Measurements from ENCODE around the gene ITCH. TPM values are rescaled to one million over a fixed set of nuclear protein-coding genes. Genes with fewer than 3 reads are reported as not detected.
"Not testable (repeated sequence)": the region's sequence is repeated elsewhere in the genome, so short reads cannot be mapped to it uniquely, and the experiment has no call there.

The ITCH gene
- polyA plus RNA-seq, 3 donors: 13.3 to 26.6 (median 19.9) TPM

GRCh38 chr20:34516247-34517113 is 153.4 kb downstream of the ITCH start, which contains the start of gene DYNLRB1:
DYNLRB1 (plus strand) TSS chr20:34516422; CDS start chr20:34516459, 37 bp downstream.
- Histone ChIP-seq H3K27me3 (ENCODE audit: control insufficient read depth in 2 of 2, insufficient read depth in 2 of 2, low read length in 2 of 2) (no peaks in the 10 kb centered on the region), H3K27ac (ENCODE audit: low read depth in 1 of 2, low read length in 2 of 2) (peak within 1 kb of the TSS; percentile 59 to 85), H3K4me1 (ENCODE audit: control insufficient read depth in 1 of 2, insufficient read depth in 2 of 2, low read length in 2 of 2) (peaks cover 12 to 21% of the 10 kb centered on the region in 2 donors), H3K4me3 (replicated peaks in 1 of 3; ENCODE audit: low read depth in 2 of 3, low read length in 3 of 3) (peak within 1 kb of the TSS; percentile 84 to 98 (median 93)), H3K9ac (ENCODE audit: insufficient read depth, low read length, poor library complexity, severe bottlenecking) (peak within 1 kb of the TSS; percentile 90), H3K36me3 (replicated peaks in 1 of 2; ENCODE audit: control insufficient read depth in 1 of 2, insufficient read depth in 2 of 2, low read length in 2 of 2) (peaks cover 3 to 26% of the 10 kb centered on the region in 2 donors), H2AFZ (ENCODE audit: insufficient read depth, low read depth, low read length, poor library complexity, severe bottlenecking) (peak within 1 kb of the TSS; percentile 99), H3K9me3 (replicated peaks in 1 of 2; ENCODE audit: control insufficient read depth in 1 of 2, insufficient read depth in 1 of 2, low read length in 2 of 2) (no peaks in the 10 kb centered on the region), H4K20me1 (ENCODE audit: insufficient read depth, low read length) (peaks cover 30% of the 10 kb centered on the region), H3K79me2 (ENCODE audit: insufficient read depth, low read length) (peaks cover 55% of the 10 kb centered on the region), H3K4me2 (replicated peaks; ENCODE audit: extremely low read depth, low read length, poor library complexity, severe bottlenecking) (peak within 1 kb of the TSS; percentile 98)
- H3K27me3 Mint-ChIP-seq (ENCODE audit: low read depth in 3 of 3): peaks cover 0 to 2% (median 2%) of the 10 kb centered on the region in 3 donors
- TF ChIP-seq CTCF (IDR thresholded peaks at IDR 0.05): no peak
- DNase-seq: peak; percentile 85 to 96 (median 90)
- WGBS (ENCODE audit: insufficient coverage): under 1% methylated on average over 54 of the region's 59 CpGs
- H3K36me3 Mint-ChIP-seq: peaks cover 8 to 23% of the 10 kb centered on the region in 2 donors
- peak within 1 kb of the TSS; percentile 89 to 98 (median 97) for H3K27ac Mint-ChIP-seq
- H3K4me3 Mint-ChIP-seq: peak within 1 kb of the TSS; percentile 97 to 99
- intact Hi-C loops (cut with micrococcal nuclease): no loop called here
- peaks cover 0 to 5% (median 0%) of the 10 kb centered on the region in 7 donors for H3K9me3 Mint-ChIP-seq
- H3K4me1 Mint-ChIP-seq: peaks cover 27% of the 10 kb centered on the region

GRCh38 chr20:34517114-34517505 is 154.0 kb downstream of the ITCH start:
- H3K27ac Mint-ChIP-seq: peak overlapping the region in 6 of 7 donors; percentile 89 to 98 (median 96)
- H3K36me3 ChIP-seq (replicated peaks in 1 of 2; ENCODE audit: control insufficient read depth in 1 of 2, insufficient read depth in 2 of 2, low read length in 2 of 2): peaks cover under 1 to 26% of the 10 kb centered on the region in 2 donors
- H3K27me3 Mint-ChIP-seq (ENCODE audit: low read depth in 3 of 3): peaks cover 0 to 2% (median 2%) of the 10 kb centered on the region in 3 donors
- H3K79me2 ChIP-seq (ENCODE audit: insufficient read depth, low read length): peaks cover 61% of the 10 kb centered on the region
- peak overlapping the region; percentile 90 for H3K9ac ChIP-seq (ENCODE audit: insufficient read depth, low read length, poor library complexity, severe bottlenecking)
- peaks cover 0 to 5% (median 0%) of the 10 kb centered on the region in 7 donors for H3K9me3 Mint-ChIP-seq
- H3K27ac ChIP-seq (ENCODE audit: low read depth in 1 of 2, low read length in 2 of 2): peak overlapping the region; percentile 59 to 85
- intact Hi-C loops (cut with micrococcal nuclease): no loop called here
- no peaks in the 10 kb centered on the region for H3K27me3 ChIP-seq (ENCODE audit: control insufficient read depth in 2 of 2, insufficient read depth in 2 of 2, low read length in 2 of 2)
- peaks cover 27% of the 10 kb centered on the region for H3K4me1 Mint-ChIP-seq
- H3K4me1 ChIP-seq (ENCODE audit: control insufficient read depth in 1 of 2, insufficient read depth in 2 of 2, low read length in 2 of 2): peaks cover 12 to 21% of the 10 kb centered on the region in 2 donors
- peak overlapping the region; percentile 99 for H2AFZ ChIP-seq (ENCODE audit: insufficient read depth, low read depth, low read length, poor library complexity, severe bottlenecking)
- WGBS (ENCODE audit: insufficient coverage): no CpG with 5 or more reads among the region's 3 CpGs
- peak in 1 of 3 donors; percentile 26 for DNase-seq
- peaks cover 36% of the 10 kb centered on the region for H4K20me1 ChIP-seq (ENCODE audit: insufficient read depth, low read length)
- H3K9me3 ChIP-seq (replicated peaks in 1 of 2; ENCODE audit: control insufficient read depth in 1 of 2, insufficient read depth in 1 of 2, low read length in 2 of 2): no peaks in the 10 kb centered on the region
- H3K4me2 ChIP-seq (replicated peaks; ENCODE audit: extremely low read depth, low read length, poor library complexity, severe bottlenecking): peak overlapping the region; percentile 98
- H3K36me3 Mint-ChIP-seq: peaks cover 12 to 29% of the 10 kb centered on the region in 2 donors
- H3K4me3 ChIP-seq (replicated peaks in 1 of 3; ENCODE audit: low read depth in 2 of 3, low read length in 3 of 3): peak overlapping the region; percentile 84 to 98 (median 93)
- H3K4me3 Mint-ChIP-seq: peak overlapping the region; percentile 97 to 99
- no peak for TF ChIP-seq CTCF (IDR thresholded peaks at IDR 0.05)

GRCh38 chr20:34518863-34519262 is 155.8 kb downstream of the ITCH start:
- peaks cover 3 to 35% of the 10 kb centered on the region in 2 donors for H3K36me3 ChIP-seq (replicated peaks in 1 of 2; ENCODE audit: control insufficient read depth in 1 of 2, insufficient read depth in 2 of 2, low read length in 2 of 2)
- peaks cover 32% of the 10 kb centered on the region for H3K4me1 Mint-ChIP-seq
- not testable (repeated sequence) for H3K27ac Mint-ChIP-seq

More at GRCh38 chr20:34518863-34519262, 155.8 kb downstream of the ITCH start:
- H3K27ac ChIP-seq (ENCODE audit: low read depth in 1 of 2, low read length in 2 of 2); H3K9me3 Mint-ChIP-seq; H3K9me3 ChIP-seq (replicated peaks in 1 of 2; ENCODE audit: control insufficient read depth in 1 of 2, insufficient read depth in 1 of 2, low read length in 2 of 2); H3K27me3 Mint-ChIP-seq (ENCODE audit: low read depth in 3 of 3); H3K4me3 Mint-ChIP-seq; H3K27me3 ChIP-seq (ENCODE audit: control insufficient read depth in 2 of 2, insufficient read depth in 2 of 2, low read length in 2 of 2); DNase-seq; H3K4me2 ChIP-seq (replicated peaks; ENCODE audit: extremely low read depth, low read length, poor library complexity, severe bottlenecking); H2AFZ ChIP-seq (ENCODE audit: insufficient read depth, low read depth, low read length, poor library complexity, severe bottlenecking); H3K9ac ChIP-seq (ENCODE audit: insufficient read depth, low read length, poor library complexity, severe bottlenecking); intact Hi-C loops (cut with micrococcal nuclease); H3K4me3 ChIP-seq (replicated peaks in 1 of 3; ENCODE audit: low read depth in 2 of 3, low read length in 3 of 3): not testable (repeated sequence)
- WGBS (ENCODE audit: insufficient coverage): 95% methylated on average over 3 of the region's 7 CpGs
- peaks cover 79% of the 10 kb centered on the region for H3K79me2 ChIP-seq (ENCODE audit: insufficient read depth, low read length)
- peaks cover 53% of the 10 kb centered on the region for H4K20me1 ChIP-seq (ENCODE audit: insufficient read depth, low read length)
- peaks cover 17 to 40% of the 10 kb centered on the region in 2 donors for H3K36me3 Mint-ChIP-seq
- H3K4me1 ChIP-seq (ENCODE audit: control insufficient read depth in 1 of 2, insufficient read depth in 2 of 2, low read length in 2 of 2): peaks cover 12 to 21% of the 10 kb centered on the region in 2 donors
